GM12801 (cell line): Measurements from ENCODE around the gene PLXNB1.

Experiments used
- TF ChIP-seq, protein P1 (sequence below): IDR thresholded peaks from one replicate; pipeline ENCODE4 v1.5.1; 2011; ENCODE audit warnings: control low read depth; ENCODE audit not compliant: insufficient read length; ENCODE audit errors: extremely low read depth

The PLXNB1 gene

DNA sequence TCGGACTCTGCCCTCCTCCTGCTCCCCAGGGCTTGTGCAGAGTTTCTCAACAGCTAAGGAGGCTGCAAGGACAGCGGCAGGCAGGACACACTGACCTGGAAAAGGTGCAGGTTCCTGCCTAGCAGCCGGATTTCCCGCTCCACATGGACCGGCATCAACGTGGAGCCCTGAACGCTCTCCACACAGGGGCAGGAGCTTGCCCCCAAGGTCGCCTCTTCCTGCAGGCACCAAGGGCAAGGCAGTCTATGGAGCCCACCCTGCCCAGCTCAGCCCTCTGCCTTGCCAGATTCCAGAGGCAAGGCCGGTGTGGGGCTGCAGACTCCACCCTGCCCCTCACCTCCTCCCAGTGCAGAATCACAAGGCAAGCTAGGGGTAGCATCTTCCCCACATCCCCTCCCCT lies 10.7 kb downstream of the PLXNB1 start:
- TF ChIP-seq, protein P1, sequence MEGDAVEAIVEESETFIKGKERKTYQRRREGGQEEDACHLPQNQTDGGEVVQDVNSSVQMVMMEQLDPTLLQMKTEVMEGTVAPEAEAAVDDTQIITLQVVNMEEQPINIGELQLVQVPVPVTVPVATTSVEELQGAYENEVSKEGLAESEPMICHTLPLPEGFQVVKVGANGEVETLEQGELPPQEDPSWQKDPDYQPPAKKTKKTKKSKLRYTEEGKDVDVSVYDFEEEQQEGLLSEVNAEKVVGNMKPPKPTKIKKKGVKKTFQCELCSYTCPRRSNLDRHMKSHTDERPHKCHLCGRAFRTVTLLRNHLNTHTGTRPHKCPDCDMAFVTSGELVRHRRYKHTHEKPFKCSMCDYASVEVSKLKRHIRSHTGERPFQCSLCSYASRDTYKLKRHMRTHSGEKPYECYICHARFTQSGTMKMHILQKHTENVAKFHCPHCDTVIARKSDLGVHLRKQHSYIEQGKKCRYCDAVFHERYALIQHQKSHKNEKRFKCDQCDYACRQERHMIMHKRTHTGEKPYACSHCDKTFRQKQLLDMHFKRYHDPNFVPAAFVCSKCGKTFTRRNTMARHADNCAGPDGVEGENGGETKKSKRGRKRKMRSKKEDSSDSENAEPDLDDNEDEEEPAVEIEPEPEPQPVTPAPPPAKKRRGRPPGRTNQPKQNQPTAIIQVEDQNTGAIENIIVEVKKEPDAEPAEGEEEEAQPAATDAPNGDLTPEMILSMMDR = no peak

DNA sequence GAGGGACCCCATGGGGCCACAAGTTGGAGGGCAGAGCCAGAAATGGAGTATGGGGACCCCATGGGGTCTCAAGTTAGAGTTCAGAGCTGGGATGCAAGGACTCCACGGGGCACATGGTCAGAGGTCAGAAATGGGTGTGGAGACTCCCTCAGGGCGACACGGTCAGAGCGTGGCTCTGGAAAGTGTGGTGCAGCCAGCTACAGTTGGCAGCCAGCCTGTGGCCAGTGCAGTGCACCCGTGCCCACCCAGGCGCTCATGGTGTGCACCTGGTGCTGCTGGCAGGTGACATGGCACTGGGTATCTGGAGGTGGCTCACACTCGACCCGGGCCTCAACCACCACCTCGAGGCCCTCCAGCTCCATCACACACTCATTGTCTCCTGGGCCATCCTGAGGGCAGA lies 11.2 kb downstream of the PLXNB1 start:
- TF ChIP-seq, protein P1 = no peak

DNA sequence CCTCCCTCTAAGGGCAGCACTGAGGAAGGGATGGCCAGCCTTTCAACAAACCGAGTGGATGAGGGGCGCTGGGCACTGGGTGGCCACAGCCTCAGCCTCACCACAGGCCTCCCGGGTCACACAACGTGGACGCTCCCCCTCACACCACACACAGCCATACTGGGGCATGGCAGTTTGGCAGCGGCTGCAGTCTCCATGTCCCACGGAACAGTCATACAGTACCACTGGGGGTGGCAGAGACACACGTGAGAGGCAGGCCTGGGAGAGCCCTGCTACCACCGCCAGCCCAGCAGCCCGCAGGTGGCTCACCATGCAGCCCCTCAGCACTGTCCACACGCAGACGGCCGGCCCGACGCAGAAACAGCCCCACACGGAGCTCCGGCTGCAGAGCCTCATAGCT lies 11.7 kb downstream of the PLXNB1 start:
- TF ChIP-seq, protein P1 = no peak

DNA sequence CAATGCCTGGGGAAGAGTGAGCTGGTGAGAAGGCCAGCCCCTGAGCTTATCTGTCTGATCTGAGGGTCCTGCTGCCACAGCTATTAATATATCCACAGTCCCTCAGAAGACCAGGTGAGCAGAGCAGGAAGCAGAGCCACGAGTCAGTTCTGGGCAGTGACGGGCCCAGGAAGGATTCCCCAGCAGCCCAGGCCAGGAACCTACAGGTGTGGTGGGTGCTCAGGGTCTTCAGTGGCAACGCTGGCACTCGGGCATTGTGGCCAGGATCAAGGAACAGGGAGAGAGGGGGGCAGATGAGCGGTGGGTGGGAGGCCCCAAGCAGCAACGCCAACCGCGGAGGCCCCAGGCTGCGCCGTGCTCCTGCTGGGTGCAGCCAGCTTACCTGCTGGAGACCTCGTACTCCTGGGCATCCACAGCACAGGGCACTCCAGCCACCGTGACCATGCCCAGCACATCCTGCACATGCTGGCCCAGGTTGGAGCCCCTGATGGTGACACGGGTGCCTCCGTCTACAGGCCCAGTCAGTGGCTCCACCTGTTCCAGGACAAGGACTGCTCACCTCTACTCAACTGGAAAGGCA lies 12.3 kb downstream of the PLXNB1 start:
- TF ChIP-seq, protein P1 = no peak

DNA sequence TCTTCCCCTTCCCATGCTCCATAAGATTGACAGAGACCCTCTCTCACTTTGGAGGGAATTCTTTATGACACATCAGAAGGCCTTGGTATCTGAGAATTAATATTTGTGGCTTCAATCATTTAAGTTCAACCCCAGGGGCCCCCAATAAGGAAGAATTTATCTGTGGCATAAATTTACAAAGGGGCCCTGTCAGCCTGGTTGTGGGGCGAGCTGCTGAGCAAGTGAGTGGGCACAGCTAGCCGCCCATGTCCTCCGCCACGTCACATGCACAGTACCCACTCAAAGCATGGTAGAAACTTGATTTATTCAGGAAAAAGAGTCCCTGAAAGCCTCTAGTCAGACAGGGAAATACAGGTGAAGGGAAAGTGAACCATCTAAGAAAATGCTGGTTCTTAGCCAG lies 13.3 kb downstream of the PLXNB1 start:
- TF ChIP-seq, protein P1 = no peak

DNA sequence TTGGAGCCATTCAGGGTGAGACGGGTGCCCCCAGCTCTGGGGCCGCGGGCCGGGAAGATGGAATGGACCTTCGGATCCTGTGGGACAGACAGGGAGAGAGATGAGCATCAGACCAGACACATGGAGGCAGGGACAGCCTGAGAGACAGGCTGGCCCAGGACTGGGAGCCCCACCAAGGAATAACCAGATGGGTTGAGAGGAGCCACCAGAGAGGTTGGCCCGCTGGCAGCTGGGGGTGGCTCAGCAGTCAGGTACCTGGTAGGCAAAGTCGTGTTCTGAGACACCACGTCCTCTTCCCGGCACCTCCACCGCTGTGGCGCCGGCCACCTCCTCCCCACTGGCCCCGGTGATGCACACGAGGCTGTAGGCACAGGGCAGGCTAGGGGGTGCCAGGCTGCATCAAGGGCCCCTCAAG lies 13.8 kb downstream of the PLXNB1 start:
- TF ChIP-seq, protein P1 = no peak

DNA sequence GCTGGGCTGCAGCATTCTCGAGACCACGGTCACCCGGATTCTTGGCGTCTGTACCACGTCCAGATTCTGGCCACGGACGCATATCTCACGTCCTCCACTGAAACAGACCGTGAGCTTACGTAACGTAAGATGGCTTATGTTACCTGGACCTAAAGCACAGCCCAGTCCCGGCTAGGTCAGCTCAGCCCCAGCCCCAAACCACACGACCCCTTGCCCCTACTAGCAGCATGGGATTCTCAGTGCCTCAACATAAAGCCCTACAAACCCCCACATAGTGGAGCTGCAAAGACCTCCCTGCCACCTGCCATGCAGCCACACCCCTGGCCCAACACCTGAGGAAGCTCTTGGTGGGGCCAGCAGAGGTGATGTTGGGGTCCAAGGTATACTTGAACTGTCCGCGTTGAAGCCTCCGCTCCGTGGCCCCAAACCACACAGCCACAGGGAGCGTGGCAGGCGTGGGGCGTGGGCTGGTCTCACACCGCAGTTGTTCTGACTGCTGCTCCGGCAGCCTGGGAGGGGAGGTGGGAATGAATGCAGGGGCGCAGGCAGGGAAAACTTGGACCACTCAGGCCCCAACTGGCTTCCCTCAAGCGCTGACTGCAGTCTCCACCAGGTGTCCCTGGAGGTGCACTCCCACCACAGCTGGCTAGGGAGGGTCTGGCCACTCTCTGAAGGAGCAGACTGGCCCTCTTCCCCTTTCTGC lies 14.5 kb downstream of the PLXNB1 start:
- TF ChIP-seq, protein P1 = no peak
